ENCODE measurements around the gene NCK2. TPM values are rescaled to one million over a fixed set of nuclear protein-coding genes. Genes with fewer than 3 reads are reported as not detected.

The NCK2 gene
- total and polyA plus RNA-seq, 2 of the 13 experiments (the other 11 are each of a cell fraction or from before 2014, with no cell fraction given): 14.8 to 23.5 TPM

DNA sequence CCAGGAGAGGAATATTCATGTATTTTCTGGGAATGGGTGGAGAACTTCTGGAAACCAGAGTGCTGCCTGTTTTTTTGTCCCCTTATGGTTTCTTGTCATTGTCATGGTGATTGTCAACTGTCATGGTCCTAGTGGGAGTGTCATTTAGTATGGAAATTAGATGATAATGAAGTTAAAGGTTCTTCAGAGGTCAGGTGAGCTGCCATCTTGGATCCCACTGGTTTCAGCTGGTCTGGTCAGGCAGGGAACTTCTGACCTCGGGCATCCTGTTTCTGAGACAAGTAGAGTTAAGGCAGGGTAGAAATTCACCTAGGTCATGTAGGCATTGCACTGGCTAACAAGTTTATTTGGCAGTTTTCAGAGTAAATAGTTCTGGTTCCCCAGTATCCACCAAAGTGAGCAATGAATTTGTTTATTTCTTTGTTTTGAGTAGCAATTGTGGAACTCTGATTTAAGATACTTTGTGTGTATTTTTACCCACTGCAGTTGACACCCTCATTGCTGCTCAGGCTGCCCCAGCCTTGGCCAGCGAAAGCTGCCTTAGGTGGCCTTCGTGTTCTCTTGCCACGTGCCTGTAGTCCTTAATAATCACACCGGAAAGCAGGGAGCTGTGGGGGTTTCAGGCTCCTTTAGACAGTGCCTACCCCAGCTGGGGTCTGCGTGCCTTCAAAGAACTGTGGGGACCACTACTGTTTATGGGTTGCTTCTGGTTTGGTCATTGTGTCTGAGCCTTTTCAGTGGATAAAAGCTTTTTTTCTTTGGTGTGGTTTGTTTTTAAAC is 48.7 kb downstream of the NCK2 start:
- no peak overlapping the region for H3K27ac ChIP-seq (ENCODE audit: extremely low read length, insufficient read depth, low read length)
- H3K9ac ChIP-seq (ENCODE audit: insufficient read depth, low read depth, low read length): no peak overlapping the region
- intact Hi-C loops (cut with micrococcal nuclease; ENCODE audit: unreplicated experiment) (no loop called here), in situ Hi-C loops (cut with HindIII; ENCODE audit: extremely low pct_ligation_motif_present, low pct_unique_long_range_greater_than_20kb) (no loop called here)
- no TSS peak for BruUV-seq (replicated peaks)
- no peak for ATAC-seq
- ChIA-PET CTCF (ENCODE audit: low intra/inter-chr PET ratio, low total read pairs) (no interaction called here), POLR2A (no interaction called here)
- no peak for FAIRE-seq
- no peak overlapping the region for H3K4me3 ChIP-seq (replicated peaks in 1 of 3; ENCODE audit: insufficient read depth in 1 of 3, low read depth in 2 of 3, low read length in 3 of 3)
- no peak for TF ChIP-seq MED13 (CRISPR knock-in tag; IDR thresholded peaks at IDR 0.05)
- TF ChIP-seq, protein P1, sequence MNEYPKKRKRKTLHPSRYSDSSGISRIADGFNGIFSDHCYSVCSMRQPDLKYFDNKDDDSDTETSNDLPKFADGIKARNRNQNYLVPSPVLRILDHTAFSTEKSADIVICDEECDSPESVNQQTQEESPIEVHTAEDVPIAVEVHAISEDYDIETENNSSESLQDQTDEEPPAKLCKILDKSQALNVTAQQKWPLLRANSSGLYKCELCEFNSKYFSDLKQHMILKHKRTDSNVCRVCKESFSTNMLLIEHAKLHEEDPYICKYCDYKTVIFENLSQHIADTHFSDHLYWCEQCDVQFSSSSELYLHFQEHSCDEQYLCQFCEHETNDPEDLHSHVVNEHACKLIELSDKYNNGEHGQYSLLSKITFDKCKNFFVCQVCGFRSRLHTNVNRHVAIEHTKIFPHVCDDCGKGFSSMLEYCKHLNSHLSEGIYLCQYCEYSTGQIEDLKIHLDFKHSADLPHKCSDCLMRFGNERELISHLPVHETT (CRISPR knock-in tag; conservative IDR thresholded peaks at IDR 0.05): no peak
- TF ChIP-seq, protein P2, sequence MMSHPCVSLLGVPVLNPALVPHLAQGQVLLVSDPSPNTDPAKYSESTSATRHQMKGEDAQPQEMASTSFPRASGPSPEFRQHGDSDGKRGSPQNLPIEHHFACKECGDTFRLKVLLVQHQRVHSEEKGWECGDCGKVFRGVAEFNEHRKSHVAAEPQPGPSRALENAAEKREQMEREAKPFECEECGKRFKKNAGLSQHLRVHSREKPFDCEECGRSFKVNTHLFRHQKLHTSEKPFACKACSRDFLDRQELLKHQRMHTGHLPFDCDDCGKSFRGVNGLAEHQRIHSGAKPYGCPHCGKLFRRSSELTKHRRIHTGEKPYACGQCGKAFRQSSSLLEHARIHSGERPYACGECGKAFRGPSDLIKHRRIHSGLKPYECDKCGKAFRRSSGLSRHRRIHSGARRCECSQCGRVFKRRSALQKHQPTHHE (CRISPR knock-in tag; IDR thresholded peaks at IDR 0.05; ENCODE audit: borderline replicate concordance): no peak
- TF ChIP-seq GATAD1 (CRISPR knock-in tag; IDR thresholded peaks at IDR 0.05): no peak
- no peak for TF ChIP-seq HOXA5 (CRISPR knock-in tag; IDR thresholded peaks at IDR 0.05)
- no peak for TF ChIP-seq ZFP37 (CRISPR knock-in tag; IDR thresholded peaks at IDR 0.05; ENCODE audit: borderline replicate concordance)
- no peak for TF ChIP-seq EZH2 (conservative IDR thresholded peaks at IDR 0.05; ENCODE audit: low read depth, low read length)
- TF ChIP-seq ZSCAN30 (CRISPR knock-in tag; IDR thresholded peaks at IDR 0.05): no peak
- TF ChIP-seq HOXD1 (CRISPR knock-in tag; IDR thresholded peaks at IDR 0.05): no peak
- TF ChIP-seq ZNF816 (CRISPR knock-in tag; IDR thresholded peaks at IDR 0.05; ENCODE audit: borderline replicate concordance): no peak
- TF ChIP-seq KLF15 (CRISPR knock-in tag; IDR thresholded peaks at IDR 0.05; ENCODE audit: borderline replicate concordance): no peak
- TF ChIP-seq CEBPG (CRISPR knock-in tag; IDR thresholded peaks at IDR 0.05): no peak
- no peak for TF ChIP-seq YEATS2 (CRISPR knock-in tag; IDR thresholded peaks at IDR 0.05; ENCODE audit: borderline replicate concordance)
- TF ChIP-seq CAMTA2 (CRISPR knock-in tag; IDR thresholded peaks at IDR 0.05; ENCODE audit: borderline replicate concordance): no peak
- TF ChIP-seq, protein P3, sequence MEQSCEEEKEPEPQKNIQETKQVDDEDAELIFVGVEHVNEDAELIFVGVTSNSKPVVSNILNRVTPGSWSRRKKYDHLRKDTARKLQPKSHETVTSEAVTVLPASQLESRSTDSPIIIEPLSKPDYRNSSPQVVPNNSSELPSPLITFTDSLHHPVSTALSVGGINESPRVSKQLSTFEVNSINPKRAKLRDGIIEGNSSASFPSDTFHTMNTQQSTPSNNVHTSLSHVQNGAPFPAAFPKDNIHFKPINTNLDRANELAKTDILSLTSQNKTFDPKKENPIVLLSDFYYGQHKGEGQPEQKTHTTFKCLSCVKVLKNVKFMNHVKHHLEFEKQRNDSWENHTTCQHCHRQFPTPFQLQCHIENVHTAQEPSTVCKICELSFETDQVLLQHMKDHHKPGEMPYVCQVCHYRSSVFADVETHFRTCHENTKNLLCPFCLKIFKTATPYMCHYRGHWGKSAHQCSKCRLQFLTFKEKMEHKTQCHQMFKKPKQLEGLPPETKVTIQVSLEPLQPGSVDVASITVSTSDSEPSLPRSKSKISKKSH (CRISPR knock-in tag; IDR thresholded peaks at IDR 0.05; ENCODE audit: borderline replicate concordance): no peak
- no peak for TF ChIP-seq HMGA1 (CRISPR knock-in tag; conservative IDR thresholded peaks at IDR 0.05)
- TF ChIP-seq ATM (IDR thresholded peaks at IDR 0.05; ENCODE audit: borderline replicate concordance): no peak
- no peak for TF ChIP-seq HNRNPL (IDR thresholded peaks at IDR 0.05; ENCODE audit: low read depth, low read length)
- no peaks in the 10 kb centered on the region for H3K36me3 ChIP-seq (replicated peaks in 1 of 2; ENCODE audit: control insufficient read depth in 1 of 2, insufficient read depth in 2 of 2, low read length in 2 of 2)
- H3K27me3 ChIP-seq (ENCODE audit: control insufficient read depth in 1 of 2, insufficient read depth in 2 of 2, low read length in 2 of 2): no peaks in the 10 kb centered on the region
- peaks cover 7% of the 10 kb centered on the region for H3K79me2 ChIP-seq (ENCODE audit: insufficient read depth, low read length)
- 91% methylated on average over 6 of the region's 6 CpGs for WGBS (ENCODE audit: low lambda C conversion rate)
- no peaks in the 10 kb centered on the region for H4K20me1 ChIP-seq (ENCODE audit: insufficient read depth, low read length)
- H3K4me1 ChIP-seq (ENCODE audit: insufficient read depth, low read length): peaks cover 30% of the 10 kb centered on the region
- no peak for DNase-seq (ENCODE audit: low spot score)
- H3K4me2 ChIP-seq (ENCODE audit: low read depth, low read length): no peak overlapping the region
- H2AFZ ChIP-seq (ENCODE audit: low read length): no peak overlapping the region
- H3K9me3 ChIP-seq (ENCODE audit: low read length): no peaks in the 10 kb centered on the region

Data from HepG2 (cell line).